ENCODE data around the gene TECPR2.

- no peak for TF ChIP-seq ATF3 (IDR thresholded peaks at IDR 0.05; ENCODE audit: borderline replicate concordance, extremely low read depth, low read depth, low read length)
- no peak for TF ChIP-seq CTCF (IDR thresholded peaks at IDR 0.05 in 2 of 3, conservative IDR thresholded peaks at IDR 0.05 in 1 of 3; ENCODE audit: control insufficient read depth in 2 of 3, extremely low read depth in 1 of 3, insufficient read depth in 1 of 3, low read depth in 3 of 3, low read length in 3 of 3)
- TF ChIP-seq NFIC (IDR thresholded peaks at IDR 0.05; ENCODE audit: low read depth, low read length) = no peak
- no peak for TF ChIP-seq BACH1 (IDR thresholded peaks at IDR 0.05; ENCODE audit: borderline replicate concordance)
- no peak for TF ChIP-seq REST (IDR thresholded peaks at IDR 0.05; ENCODE audit: low read depth, low read length)
- TF ChIP-seq CEBPB (IDR thresholded peaks at IDR 0.05; ENCODE audit: borderline replicate concordance in 1 of 2, low read depth in 2 of 2, low read length in 2 of 2) = no peak
- TF ChIP-seq POLR2AphosphoS5 (IDR thresholded peaks at IDR 0.05; ENCODE audit: low read length) = no peak
- TF ChIP-seq EZH2 (IDR thresholded peaks at IDR 0.05; ENCODE audit: borderline replicate concordance, control insufficient read depth, low read depth, low read length) = no peak
- TF ChIP-seq NFYB (IDR thresholded peaks at IDR 0.05; ENCODE audit: insufficient read depth, low read depth, low read length) = no peak
These were observed 142.4 kb downstream of the TECPR2 start for GRCh38 chr14:102505000-102505619.

Measured in GM12878 (cell line).